Measurements from ENCODE around the gene SORCS1. TPM values are rescaled to one million over a fixed set of nuclear protein-coding genes. Genes with fewer than 3 reads are reported as not detected.

The SORCS1 gene
- total and polyA plus RNA-seq, 4 donors = 1.4 to 3.8 TPM; not detected in 2

DNA sequence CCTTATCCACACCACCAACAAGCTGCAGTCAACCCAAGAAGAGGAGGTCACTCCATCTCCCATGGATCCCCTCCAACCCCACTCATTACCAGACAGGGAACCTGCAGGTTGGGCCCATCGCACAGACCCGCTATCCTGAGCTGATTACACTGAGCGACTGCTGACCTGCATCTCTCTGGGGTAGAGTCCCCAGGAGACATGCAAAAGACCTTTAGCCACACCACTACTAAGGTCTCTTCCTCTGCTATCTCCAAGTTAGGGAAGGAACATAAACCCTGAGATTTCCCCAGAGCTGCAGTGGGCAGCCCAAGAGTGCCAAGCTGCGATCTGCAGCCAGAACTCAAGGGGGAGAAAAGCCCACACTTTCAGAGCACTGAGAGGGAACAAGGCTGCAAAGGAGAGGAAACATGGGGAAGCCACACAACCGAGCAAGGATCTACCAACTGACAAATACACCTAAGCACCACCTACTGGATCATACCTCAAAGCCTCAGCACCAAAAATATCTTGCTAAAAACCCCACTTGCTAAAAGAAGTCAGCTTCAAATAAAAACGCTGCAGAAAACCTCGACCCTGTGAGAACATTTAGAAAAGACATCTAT is 298.2 kb downstream of the SORCS1 start:
- no peak overlapping the region for H3K4me3 ChIP-seq (ENCODE audit: low read length in 2 of 2)
- no peak for ATAC-seq (ENCODE audit: low FRiP score)
- H3K36me3 ChIP-seq (ENCODE audit: control insufficient read depth in 1 of 2, insufficient read depth in 2 of 2, low read length in 1 of 2) = no peaks in the 10 kb centered on the region
- 80% methylated on average over 7 of the region's 7 CpGs for WGBS, 2 donors
- no peak for DNase-seq
- H3K9me3 ChIP-seq (ENCODE audit: control insufficient read depth, low read length) = no peaks in the 10 kb centered on the region
- H3K4me1 ChIP-seq (ENCODE audit: control insufficient read depth in 1 of 2, insufficient read depth in 2 of 2, low read length in 2 of 2) = no peaks in the 10 kb centered on the region
- H3K27me3 ChIP-seq (ENCODE audit: control insufficient read depth in 1 of 2, insufficient read depth in 2 of 2, low read length in 1 of 2) = no peaks in the 10 kb centered on the region
- no peak overlapping the region for H3K27ac ChIP-seq (ENCODE audit: low read depth in 1 of 2, low read length in 2 of 2)
- intact Hi-C loops (cut with DNase I) = no loop called here

DNA sequence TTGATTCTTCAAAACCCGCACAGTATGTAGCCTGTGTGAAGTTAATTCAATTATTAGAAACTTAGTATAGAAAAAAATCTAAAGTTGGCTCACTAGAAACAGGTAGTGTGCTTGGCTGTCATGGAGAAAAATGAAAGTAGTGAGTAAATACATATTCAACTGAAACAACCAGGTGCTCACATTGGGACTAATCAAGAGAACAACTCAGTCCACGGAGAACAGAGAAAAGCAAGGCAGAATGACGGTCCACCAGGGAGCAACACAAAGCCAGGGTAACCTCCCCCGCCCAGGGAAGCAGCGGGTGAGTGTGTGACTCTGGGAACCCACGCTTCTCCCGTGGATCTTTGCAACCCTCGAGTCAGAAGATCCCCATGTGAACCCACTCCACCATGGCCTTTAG is 300.5 kb downstream of the SORCS1 start:
- H3K4me3 ChIP-seq (ENCODE audit: low read length in 2 of 2) = no peak overlapping the region
- no peak overlapping the region for H3K27ac ChIP-seq (ENCODE audit: low read depth in 1 of 2, low read length in 2 of 2)
- no peaks in the 10 kb centered on the region for H3K4me1 ChIP-seq (ENCODE audit: control insufficient read depth in 1 of 2, insufficient read depth in 2 of 2, low read length in 2 of 2)
- no peak for ATAC-seq (ENCODE audit: low FRiP score)
- intact Hi-C loops (cut with DNase I) = no loop called here
- no peaks in the 10 kb centered on the region for H3K36me3 ChIP-seq (ENCODE audit: control insufficient read depth in 1 of 2, insufficient read depth in 2 of 2, low read length in 1 of 2)
- DNase-seq = no peak
- 84 to 88% methylated on average over 8 of the region's 8 CpGs for WGBS, 2 donors
- H3K9me3 ChIP-seq (ENCODE audit: control insufficient read depth, low read length) = no peaks in the 10 kb centered on the region
- no peaks in the 10 kb centered on the region for H3K27me3 ChIP-seq (ENCODE audit: control insufficient read depth in 1 of 2, insufficient read depth in 2 of 2, low read length in 1 of 2)

- 59 to 65% methylated on average over 2 of the region's 2 CpGs for WGBS, 2 donors
- ATAC-seq (ENCODE audit: low FRiP score) = no peak
These were observed 301.0 kb downstream of the SORCS1 start for GRCh38 chr10:106863549-106863948.

GRCh38 chr10:106859892-106860652 is 304.4 kb downstream of the SORCS1 start:
- H3K27me3 ChIP-seq (ENCODE audit: control insufficient read depth in 1 of 2, insufficient read depth in 2 of 2, low read length in 1 of 2) = no peaks in the 10 kb centered on the region
- no peak overlapping the region for H3K4me3 ChIP-seq (ENCODE audit: low read length in 2 of 2)
- ATAC-seq (ENCODE audit: low FRiP score) = no peak
- no peak overlapping the region for H3K27ac ChIP-seq (ENCODE audit: low read depth in 1 of 2, low read length in 2 of 2)
- H3K36me3 ChIP-seq (ENCODE audit: control insufficient read depth in 1 of 2, insufficient read depth in 2 of 2, low read length in 1 of 2) = no peaks in the 10 kb centered on the region
- H3K9me3 ChIP-seq (ENCODE audit: control insufficient read depth, low read length) = peaks cover 3% of the 10 kb centered on the region
- DNase-seq = no peak
- intact Hi-C loops (cut with DNase I) = no loop called here
- 86 to 90% methylated on average over 4 of the region's 4 CpGs for WGBS, 2 donors
- no peaks in the 10 kb centered on the region for H3K4me1 ChIP-seq (ENCODE audit: control insufficient read depth in 1 of 2, insufficient read depth in 2 of 2, low read length in 2 of 2)

More at GRCh38 chr10:106863549-106863948, 301.0 kb downstream of the SORCS1 start:
- Histone ChIP-seq H3K4me1 (ENCODE audit: control insufficient read depth in 1 of 2, insufficient read depth in 2 of 2, low read length in 2 of 2) (no peaks in the 10 kb centered on the region), H3K4me3 (ENCODE audit: low read length in 2 of 2) (no peak overlapping the region), H3K36me3 (ENCODE audit: control insufficient read depth in 1 of 2, insufficient read depth in 2 of 2, low read length in 1 of 2) (no peaks in the 10 kb centered on the region), H3K9me3 (ENCODE audit: control insufficient read depth, low read length) (no peaks in the 10 kb centered on the region), H3K27me3 (ENCODE audit: control insufficient read depth in 1 of 2, insufficient read depth in 2 of 2, low read length in 1 of 2) (no peaks in the 10 kb centered on the region), H3K27ac (ENCODE audit: low read depth in 1 of 2, low read length in 2 of 2) (no peak overlapping the region)
- no peak for DNase-seq
- intact Hi-C loops (cut with DNase I) = no loop called here

DNA sequence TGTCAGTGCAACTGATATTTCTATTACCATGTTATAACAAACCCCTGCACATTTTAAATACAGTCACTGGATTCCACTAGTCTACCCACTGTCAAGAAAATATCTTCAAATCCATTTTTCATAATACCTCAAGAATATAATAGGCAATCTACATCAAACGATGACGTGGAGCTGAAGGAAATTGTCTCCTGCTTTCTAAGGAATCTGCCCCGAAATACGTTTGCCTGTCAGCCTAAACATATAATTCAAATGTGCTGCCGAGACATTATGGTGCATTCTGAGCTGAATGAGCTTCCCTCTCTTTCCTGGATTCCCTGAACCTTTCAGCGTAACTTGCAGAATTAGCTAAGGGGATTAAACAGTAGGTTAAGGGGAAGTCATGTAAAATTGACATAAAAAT is 306.8 kb downstream of the SORCS1 start:
- H3K4me1 ChIP-seq (ENCODE audit: control insufficient read depth in 1 of 2, insufficient read depth in 2 of 2, low read length in 2 of 2) = no peaks in the 10 kb centered on the region
- peaks cover 3% of the 10 kb centered on the region for H3K9me3 ChIP-seq (ENCODE audit: control insufficient read depth, low read length)
- H3K27ac ChIP-seq (ENCODE audit: low read depth in 1 of 2, low read length in 2 of 2) = no peak overlapping the region
- no peaks in the 10 kb centered on the region for H3K36me3 ChIP-seq (ENCODE audit: control insufficient read depth in 1 of 2, insufficient read depth in 2 of 2, low read length in 1 of 2)
- intact Hi-C loops (cut with DNase I) = no loop called here
- WGBS, 2 donors = 62 to 73% methylated on average over 6 of the region's 6 CpGs
- no peak overlapping the region for H3K4me3 ChIP-seq (ENCODE audit: low read length in 2 of 2)
- no peaks in the 10 kb centered on the region for H3K27me3 ChIP-seq (ENCODE audit: control insufficient read depth in 1 of 2, insufficient read depth in 2 of 2, low read length in 1 of 2)
- no peak for ATAC-seq (ENCODE audit: low FRiP score)
- no peak for DNase-seq

- Histone ChIP-seq H3K4me3 (ENCODE audit: low read length in 2 of 2) (no peak overlapping the region), H3K27me3 (ENCODE audit: control insufficient read depth in 1 of 2, insufficient read depth in 2 of 2, low read length in 1 of 2) (no peaks in the 10 kb centered on the region), H3K9me3 (ENCODE audit: control insufficient read depth, low read length) (peaks cover 3% of the 10 kb centered on the region), H3K36me3 (ENCODE audit: control insufficient read depth in 1 of 2, insufficient read depth in 2 of 2, low read length in 1 of 2) (no peaks in the 10 kb centered on the region), H3K27ac (ENCODE audit: low read depth in 1 of 2, low read length in 2 of 2) (no peak overlapping the region), H3K4me1 (ENCODE audit: control insufficient read depth in 1 of 2, insufficient read depth in 2 of 2, low read length in 2 of 2) (no peaks in the 10 kb centered on the region)
- intact Hi-C loops (cut with DNase I) = no loop called here
- 60 to 65% methylated on average over 6 of the region's 6 CpGs for WGBS, 2 donors
- ATAC-seq (ENCODE audit: low FRiP score) (no peak), DNase-seq (no peak)
These were observed 307.3 kb downstream of the SORCS1 start for GRCh38 chr10:106857213-106857612.

GRCh38 chr10:106836933-106837663 is 327.4 kb downstream of the SORCS1 start:
- Histone ChIP-seq H3K27me3 (ENCODE audit: control insufficient read depth in 1 of 2, insufficient read depth in 2 of 2, low read length in 1 of 2) (no peaks in the 10 kb centered on the region), H3K36me3 (ENCODE audit: control insufficient read depth in 1 of 2, insufficient read depth in 2 of 2, low read length in 1 of 2) (no peaks in the 10 kb centered on the region), H3K4me1 (ENCODE audit: control insufficient read depth in 1 of 2, insufficient read depth in 2 of 2, low read length in 2 of 2) (no peaks in the 10 kb centered on the region), H3K9me3 (ENCODE audit: control insufficient read depth, low read length) (no peaks in the 10 kb centered on the region), H3K4me3 (ENCODE audit: low read length in 2 of 2) (no peak overlapping the region), H3K27ac (ENCODE audit: low read depth in 1 of 2, low read length in 2 of 2) (no peak overlapping the region)
- ATAC-seq (ENCODE audit: low FRiP score) (no peak), DNase-seq (no peak)
- 32 to 37% methylated on average over 2 of the region's 2 CpGs for WGBS, 2 donors
- intact Hi-C loops (cut with DNase I) = no loop called here

DNA sequence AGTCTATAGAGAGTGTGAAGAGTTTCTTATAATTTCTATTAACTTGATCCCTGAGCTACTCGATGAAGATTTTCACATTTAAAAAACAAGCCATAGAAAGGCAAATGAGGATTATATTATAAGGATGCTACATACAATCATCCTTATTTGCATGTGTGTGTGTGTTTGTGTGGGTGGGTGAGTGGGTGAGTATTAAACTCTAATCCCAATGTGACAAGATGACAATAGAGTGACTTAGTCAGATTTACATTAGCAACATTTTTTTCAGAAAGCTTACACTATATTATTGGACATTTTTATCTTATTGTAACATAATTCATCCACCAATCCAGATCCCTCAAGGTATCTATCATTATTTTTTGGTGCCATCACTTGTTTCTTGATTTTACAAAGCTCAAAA is 331.7 kb downstream of the SORCS1 start:
- Histone ChIP-seq H3K4me3 (ENCODE audit: low read length in 2 of 2) (no peak overlapping the region), H3K27ac (ENCODE audit: low read depth in 1 of 2, low read length in 2 of 2) (no peak overlapping the region), H3K9me3 (ENCODE audit: control insufficient read depth, low read length) (no peaks in the 10 kb centered on the region), H3K36me3 (ENCODE audit: control insufficient read depth in 1 of 2, insufficient read depth in 2 of 2, low read length in 1 of 2) (no peaks in the 10 kb centered on the region), H3K4me1 (ENCODE audit: control insufficient read depth in 1 of 2, insufficient read depth in 2 of 2, low read length in 2 of 2) (no peaks in the 10 kb centered on the region), H3K27me3 (ENCODE audit: control insufficient read depth in 1 of 2, insufficient read depth in 2 of 2, low read length in 1 of 2) (no peaks in the 10 kb centered on the region)
- WGBS, 2 donors = 83 to 86% methylated on average over 1 of the region's 1 CpG
- intact Hi-C loops (cut with DNase I) = no loop called here
- DNase-seq (no peak), ATAC-seq (ENCODE audit: low FRiP score) (no peak)
